Upper lobe of left lung (tissue), 6 donors: Measurements from ENCODE around the gene ENTHD1. TPM values are rescaled to one million over a fixed set of nuclear protein-coding genes. Genes with fewer than 3 reads are reported as not detected.

Experiments
- ATAC-seq, 2 donors: fragments of 200-7000 bp; cut with Tn5 transposase; one replicate each; pipeline ENCODE4 v1.9.1; 2022; ENCODE audit warnings: mild to moderate bottlenecking in 2 of 2, moderate library complexity in 2 of 2; ENCODE audit not compliant: low FRiP score in 2 of 2
- DNase-seq, 2 donors: peaks; one replicate each; pipeline ENCODE4 v3.0.0-alpha.2; 2019 to 2020
- H3K27ac ChIP-seq, 4 donors: fragments of 200-600 bp; sonication (generic); one replicate each; pipeline ENCODE4 v1.5.1; 2016 to 2019
- H3K27me3 ChIP-seq, 4 donors: fragments of 200-600 bp; sonication (generic); one replicate each; pipeline ENCODE4 v1.5.1; 2017 to 2019
- H3K36me3 ChIP-seq, 4 donors: fragments of 200-600 bp; sonication (generic); one replicate each; pipeline ENCODE4 v1.5.1; 2016 to 2019
- H3K4me1 ChIP-seq, 4 donors: fragments of 200-600 bp; sonication (generic); one replicate each; pipeline ENCODE4 v1.5.1; 2018 to 2019
- H3K4me3 ChIP-seq, 4 donors: fragments of 200-600 bp; sonication (generic); one replicate each; pipeline ENCODE4 v1.5.1; 2017 to 2019; ENCODE audit warnings: mild to moderate bottlenecking in 2 of 4, moderate library complexity in 1 of 4
- H3K9me3 ChIP-seq, 4 donors: fragments of 200-600 bp; sonication (generic); one replicate each; pipeline ENCODE4 v1.5.1; 2018 to 2019
- CTCF ChIP-seq, 6 experiments: fragments of 450-650 bp in 4 of 6; fragments of 200-600 bp in 2 of 6; sonication (generic) in 2 of 6; IDR thresholded peaks; one replicate each; pipeline ENCODE4 v1.5.1; 2016 to 2019; ENCODE audit warnings: antibody characterized with exemption in 6 of 6
- EP300 ChIP-seq, 4 donors: sonication (generic); formaldehyde crosslinking; IDR thresholded peaks; one replicate each; pipeline ENCODE4 v1.5.1; 2017; ENCODE audit warnings: antibody characterized with exemption in 4 of 4, control low read depth in 2 of 4
- POLR2A ChIP-seq, 4 donors: fragments of 450-650 bp; IDR thresholded peaks; one replicate each; pipeline ENCODE4 v1.5.1; 2016 to 2017; ENCODE audit warnings: antibody characterized with exemption in 4 of 4, mild to moderate bottlenecking in 2 of 4
- POLR2AphosphoS5 ChIP-seq, 2 donors: sonication (generic); formaldehyde crosslinking; IDR thresholded peaks; one replicate each; pipeline ENCODE4 v1.5.1; 2017; ENCODE audit warnings: antibody characterized with exemption in 2 of 2
- WGBS, 2 donors: methylation state at CpG; one replicate each; pipeline ENCODE4 v1.1.5; 2017 to 2018; 5-methylcytosine and 5-hydroxymethylcytosine counted together
- total RNA-seq, 6 donors: library from RNA; depleted of rRNA in 4 of 6; stranded (reverse); fragments of >200 nt in 4 of 6; gene quantifications; one replicate each; pipeline versions ENCODE4 v1.1.0 to v1.2.1, GENCODE V29; 2016 to 2021
- donor health status: DM: no; HTN: no; CAD: no; lungs with moderate emphysema.
- donor health status: DM: no; HTN: yes; CAD: no; lungs with severe emphysema.

ENTHD1 gene
- total RNA-seq, 6 donors from 2014 or later, result 0.09 TPM; not detected in 5

- Histone ChIP-seq H3K36me3 (no peaks in the 10 kb centered on the region), H3K4me3 (no peak overlapping the region), H3K27ac (no peak overlapping the region), H3K4me1 (peaks cover 3 to 10% (median 6%) of the 10 kb centered on the region in 4 donors), H3K27me3 (no peaks in the 10 kb centered on the region), H3K9me3 (no peaks in the 10 kb centered on the region)
- no peak for DNase-seq
- WGBS, 2 donors, result 53 to 54% methylated on average over 5 of the region's 5 CpGs
- ATAC-seq, result no peak
- TF ChIP-seq POLR2AphosphoS5 (IDR thresholded peaks at IDR 0.05) (no peak), POLR2A (IDR thresholded peaks at IDR 0.05) (no peak), EP300 (IDR thresholded peaks at IDR 0.05) (no peak), CTCF (IDR thresholded peaks at IDR 0.05) (no peak)
These were observed 115.7 kb downstream of the ENTHD1 start for GRCh38 chr22:39777716-39778454.

GRCh38 chr22:39776295-39777009 is 117.1 kb downstream of the ENTHD1 start:
- no peaks in the 10 kb centered on the region for H3K36me3 ChIP-seq
- H3K9me3 ChIP-seq, result peaks cover 0 to 1% (median 0%) of the 10 kb centered on the region in 4 donors
- DNase-seq, result no peak
- no peaks in the 10 kb centered on the region for H3K27me3 ChIP-seq
- WGBS, 2 donors, result 54 to 70% methylated on average over 2 of the region's 2 CpGs
- peaks cover 3 to 10% (median 6%) of the 10 kb centered on the region in 4 donors for H3K4me1 ChIP-seq
- H3K4me3 ChIP-seq, result no peak overlapping the region
- ATAC-seq, result no peak
- no peak for TF ChIP-seq POLR2A (IDR thresholded peaks at IDR 0.05)
- TF ChIP-seq POLR2AphosphoS5 (IDR thresholded peaks at IDR 0.05), result no peak
- no peak for TF ChIP-seq EP300 (IDR thresholded peaks at IDR 0.05)
- no peak overlapping the region for H3K27ac ChIP-seq

- ATAC-seq, result no peak
These were observed 119.5 kb downstream of the ENTHD1 start for GRCh38 chr22:39773976-39774539.

GRCh38 chr22:39773503-39773902 is 120.1 kb downstream of the ENTHD1 start:
- TF ChIP-seq POLR2A (IDR thresholded peaks at IDR 0.05) (no peak), EP300 (IDR thresholded peaks at IDR 0.05) (no peak), POLR2AphosphoS5 (IDR thresholded peaks at IDR 0.05) (no peak), CTCF (IDR thresholded peaks at IDR 0.05) (no peak)
- no peak for ATAC-seq
- DNase-seq, result no peak
- Histone ChIP-seq H3K27ac (no peak overlapping the region), H3K4me3 (no peak overlapping the region), H3K27me3 (no peaks in the 10 kb centered on the region), H3K4me1 (peaks cover 3 to 10% (median 6%) of the 10 kb centered on the region in 4 donors), H3K9me3 (peaks cover 0 to 5% (median 0%) of the 10 kb centered on the region in 4 donors), H3K36me3 (no peaks in the 10 kb centered on the region)

More at GRCh38 chr22:39773976-39774539, 119.5 kb downstream of the ENTHD1 start:
- H3K4me1 ChIP-seq, result peaks cover 3 to 10% (median 6%) of the 10 kb centered on the region in 4 donors
- no peak for TF ChIP-seq CTCF (IDR thresholded peaks at IDR 0.05)
- no peak for TF ChIP-seq POLR2A (IDR thresholded peaks at IDR 0.05)
- no peak for TF ChIP-seq EP300 (IDR thresholded peaks at IDR 0.05)
- no peak for TF ChIP-seq POLR2AphosphoS5 (IDR thresholded peaks at IDR 0.05)
- no peak overlapping the region for H3K27ac ChIP-seq
- no peaks in the 10 kb centered on the region for H3K36me3 ChIP-seq
- H3K9me3 ChIP-seq, result peaks cover 0 to 5% (median 0%) of the 10 kb centered on the region in 4 donors
- no peak overlapping the region for H3K4me3 ChIP-seq
- DNase-seq, result no peak
- H3K27me3 ChIP-seq, result no peaks in the 10 kb centered on the region
- WGBS, 2 donors, result 8 to 10% methylated on average over 4 of the region's 4 CpGs

- Histone ChIP-seq H3K4me3 (no peak overlapping the region), H3K27me3 (no peaks in the 10 kb centered on the region), H3K4me1 (peaks cover 0 to 10% (median 6%) of the 10 kb centered on the region in 4 donors), H3K9me3 (peaks cover 0 to 5% (median 0%) of the 10 kb centered on the region in 4 donors), H3K36me3 (no peaks in the 10 kb centered on the region), H3K27ac (no peak overlapping the region)
- 93 to 98% methylated on average over 2 of the region's 2 CpGs for WGBS, 2 donors
- ATAC-seq (no peak), DNase-seq (no peak)
- TF ChIP-seq EP300 (IDR thresholded peaks at IDR 0.05), result no peak
These were observed 122.1 kb downstream of the ENTHD1 start for GRCh38 chr22:39771486-39771885.
